Fibroblast of peridontal ligament (primary cell): ENCODE data around the gene NOL3.

Experiments used
- DNase-seq: peaks from one replicate; pipeline ENCODE4 v3.0.0-alpha.2; 2010; ENCODE audit errors: extremely low read depth

The NOL3 gene

GRCh38 chr16:67206838-67207248 lies 36.5 kb downstream of the NOL3 start:
- DNase-seq, result no peak

GRCh38 chr16:67207249-67208091 lies 37.1 kb downstream of the NOL3 start:
- DNase-seq, result no peak

- no peak for DNase-seq
These were observed 38.0 kb downstream of the NOL3 start for GRCh38 chr16:67208154-67208896.

GRCh38 chr16:67209565-67209964 lies 39.2 kb downstream of the NOL3 start:
- DNase-seq, result no peak

- no peak for DNase-seq
These were observed 40.0 kb downstream of the NOL3 start for GRCh38 chr16:67210069-67210937.

- DNase-seq, result no peak
These were observed 41.3 kb downstream of the NOL3 start for GRCh38 chr16:67211674-67212073.

GRCh38 chr16:67212766-67213165 lies 42.4 kb downstream of the NOL3 start:
- DNase-seq, result no peak

- no peak for DNase-seq
These were observed 43.1 kb downstream of the NOL3 start for GRCh38 chr16:67213197-67214019.

- DNase-seq, result no peak
These were observed 45.4 kb downstream of the NOL3 start for GRCh38 chr16:67215706-67216105.

GRCh38 chr16:67216612-67217490 lies 46.5 kb downstream of the NOL3 start:
- DNase-seq, result no peak

- DNase-seq, result no peak
These were observed 53.7 kb downstream of the NOL3 start for GRCh38 chr16:67223992-67224391.
